HL-60 (cell line): ENCODE data around the gene FREM1.

Experiments used
- CTCF ChIP-seq: IDR thresholded peaks from one replicate; pipeline ENCODE4 v1.5.1; 2011; ENCODE audit warnings: low read length, control low read depth, inconsistent platforms; ENCODE audit not compliant: insufficient read depth
- POLR2AphosphoS5 ChIP-seq: IDR thresholded peaks from 2 replicates; pipeline ENCODE4 v1.6.1; 2012; ENCODE audit warnings: low read depth

DNA sequence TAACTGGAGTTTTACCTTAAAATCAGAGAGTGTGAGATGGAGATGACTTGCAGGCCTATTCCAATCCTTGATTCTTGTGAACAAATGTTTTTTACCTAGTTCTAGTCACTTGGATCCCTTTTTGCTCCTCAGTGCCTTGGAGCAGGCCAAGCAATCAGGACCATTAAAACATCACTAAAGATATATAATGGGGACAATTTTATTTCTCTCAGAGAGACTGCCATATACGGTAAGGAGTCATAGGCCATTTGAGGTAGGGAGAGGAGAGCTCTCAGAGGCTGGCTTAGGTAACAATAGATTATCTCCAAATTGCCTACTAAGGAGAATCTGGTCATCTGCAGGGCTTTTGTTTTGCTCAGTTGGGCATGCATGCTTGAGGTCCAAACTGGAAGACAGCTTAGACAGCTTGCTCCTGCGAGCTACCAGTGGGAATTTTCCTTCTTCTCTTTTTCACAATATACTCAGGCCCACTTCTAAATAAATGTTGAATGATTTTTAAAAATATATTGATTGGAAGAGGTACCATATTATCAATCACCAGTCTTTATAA, 44.0 kb downstream of the FREM1 start:
- no peak for TF ChIP-seq CTCF
- TF ChIP-seq POLR2AphosphoS5: no peak
